NCI-H2196 (cell line): ENCODE results near the gene DNAJC2.
"Not testable (repeated sequence)": the region's sequence is repeated elsewhere in the genome, so short reads cannot be mapped to it uniquely, and the experiment has no call there.

Source experiments
- DNase-seq: peaks from one replicate; lab custom pipeline; 2025; ENCODE audit not compliant: unreplicated experiment; lab: John Stamatoyannopoulos, UW

The DNAJC2 gene

DNA sequence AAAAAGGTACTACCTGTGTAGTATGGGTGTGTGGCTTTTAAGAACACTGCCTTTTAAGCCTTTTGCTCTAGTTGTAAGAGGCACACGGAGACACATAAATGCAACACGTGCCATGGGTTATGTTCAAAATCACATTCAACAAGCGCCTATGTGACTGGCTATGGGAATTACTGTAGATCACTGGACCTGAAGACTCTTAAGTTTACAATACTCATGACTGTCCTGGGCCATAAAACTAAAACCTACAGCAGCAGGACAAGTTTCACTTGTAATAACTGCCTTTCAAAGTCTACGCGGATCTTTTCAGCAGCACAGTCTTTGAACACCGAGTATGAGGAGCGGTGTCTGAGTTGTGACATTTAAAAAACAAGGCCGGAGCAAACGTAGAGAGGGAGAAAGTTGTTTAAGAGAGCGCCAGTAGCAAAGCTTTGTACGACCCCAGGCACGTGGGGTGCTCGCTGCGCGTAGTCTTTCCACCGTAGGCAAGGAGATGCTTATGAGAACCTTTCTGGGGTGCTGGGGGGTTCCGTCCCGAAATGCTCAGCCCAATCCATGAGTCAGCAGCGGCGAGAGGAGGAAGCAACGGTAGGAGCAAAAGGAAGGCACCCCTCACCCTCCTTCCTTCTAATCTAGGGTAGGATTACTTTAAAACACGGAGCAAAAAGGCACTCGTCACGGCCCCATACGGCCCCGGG, 662 bp downstream of the DNAJC2 start:
- no peak for DNase-seq

- DNase-seq: no peak
These were observed 1.2 kb downstream of the DNAJC2 start for GRCh38 chr7:103343332-103343731.

- no peak for DNase-seq
These were observed 3.1 kb downstream of the DNAJC2 start for GRCh38 chr7:103341466-103341865.

DNA sequence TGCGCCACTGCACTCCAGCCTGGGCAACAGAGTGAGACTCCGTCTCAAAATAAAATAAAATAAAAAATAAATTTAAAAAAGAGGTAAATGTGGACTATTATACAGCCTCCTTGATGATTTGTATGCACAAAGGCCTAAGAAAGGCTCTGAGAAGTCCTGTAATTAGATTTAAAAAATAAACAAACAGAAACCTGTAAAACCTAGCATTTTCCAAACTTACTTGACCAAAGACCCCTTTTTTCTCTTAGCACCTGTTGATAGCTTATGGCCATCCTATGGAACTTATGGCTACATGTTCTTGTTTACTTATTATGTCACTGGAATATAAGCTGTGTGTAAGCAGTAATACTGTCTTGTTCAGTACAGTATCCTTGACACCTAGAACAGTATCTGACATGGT, 5.7 kb downstream of the DNAJC2 start:
- no peak for DNase-seq

- no peak for DNase-seq
These were observed 7.8 kb downstream of the DNAJC2 start for GRCh38 chr7:103336761-103337160.

DNA sequence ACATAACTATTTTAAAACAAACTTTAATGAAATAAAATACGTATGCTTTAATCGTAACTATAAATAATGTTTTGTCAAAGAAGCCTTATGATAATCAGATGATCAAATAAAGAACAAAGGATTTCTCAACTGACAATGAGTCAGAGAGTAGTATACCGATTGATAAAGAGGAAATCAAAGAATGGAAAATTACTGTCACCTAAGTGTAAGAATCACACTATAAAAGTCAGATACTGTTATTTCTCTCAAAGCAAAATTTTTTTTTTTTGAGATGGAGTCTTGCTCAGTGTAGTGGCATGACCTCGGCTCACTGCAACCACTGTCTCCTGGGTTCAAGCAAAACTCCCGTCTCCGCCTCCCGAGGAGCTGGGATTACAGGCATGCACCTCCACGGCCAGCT, 18.8 kb downstream of the DNAJC2 start:
- no peak for DNase-seq

DNA sequence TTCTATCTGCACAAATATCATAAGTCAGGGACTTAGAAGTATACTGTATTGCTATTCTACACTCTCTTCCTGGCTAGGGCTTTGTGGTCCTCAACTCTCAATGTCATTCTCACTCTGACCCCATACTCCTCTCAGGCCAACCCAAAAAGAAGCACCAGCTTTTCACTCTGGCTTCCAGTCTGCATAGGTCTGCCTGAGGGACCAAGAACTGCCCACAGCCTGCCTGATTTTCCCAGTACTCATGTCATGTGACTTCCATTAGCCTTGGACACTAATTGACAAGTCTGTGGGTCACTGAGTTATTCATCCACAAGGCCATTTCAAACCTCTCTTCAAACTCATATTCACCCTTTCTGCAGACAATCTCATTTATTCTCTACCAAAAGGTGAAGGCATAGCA, 27.6 kb downstream of the DNAJC2 start:
- DNase-seq: no peak

DNA sequence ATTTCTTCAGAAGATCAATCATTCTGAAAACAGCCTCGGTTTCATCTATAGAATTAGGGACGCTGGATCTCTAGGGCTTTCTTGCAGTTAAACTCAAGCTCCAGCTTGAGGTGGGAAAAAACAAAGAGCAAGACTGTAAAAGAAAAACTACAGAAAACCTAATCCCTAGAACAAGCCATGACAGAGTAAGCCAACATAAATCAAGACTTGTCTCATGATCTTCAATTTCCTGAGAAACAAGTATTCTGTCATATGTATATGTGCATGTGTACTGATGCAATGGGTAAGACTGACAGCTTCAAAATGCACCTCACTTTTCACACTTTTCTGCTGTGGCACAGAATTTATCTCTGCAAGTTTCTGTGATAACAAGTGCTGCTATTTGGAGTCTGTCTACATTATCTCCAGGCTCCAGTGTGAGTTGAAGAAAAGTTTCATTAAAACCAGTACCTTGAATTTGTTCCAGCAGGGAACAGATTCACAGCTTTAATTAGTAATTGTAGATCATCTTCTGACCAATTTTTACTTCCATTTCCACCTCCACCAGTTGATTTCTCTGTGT, 28.1 kb downstream of the DNAJC2 start:
- no peak for DNase-seq

DNA sequence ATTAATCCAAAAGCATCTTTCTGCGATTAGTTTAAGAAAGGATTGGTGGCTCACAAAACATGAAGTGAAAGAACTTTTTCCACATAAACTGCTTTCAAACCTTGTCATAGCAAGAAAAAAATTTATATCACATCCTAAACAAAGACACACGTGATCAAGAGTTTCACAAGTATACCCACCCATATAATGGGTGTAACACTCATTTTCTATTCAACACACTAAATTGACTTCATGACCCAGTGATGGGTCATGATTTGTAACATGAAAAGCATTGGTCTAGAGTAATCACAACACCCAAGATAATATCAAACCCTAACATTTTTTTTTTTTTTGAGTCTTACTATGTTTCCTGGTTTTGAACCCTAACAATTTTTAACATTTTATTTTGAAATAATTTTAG, 29.7 kb downstream of the DNAJC2 start:
- DNase-seq: no peak

DNA sequence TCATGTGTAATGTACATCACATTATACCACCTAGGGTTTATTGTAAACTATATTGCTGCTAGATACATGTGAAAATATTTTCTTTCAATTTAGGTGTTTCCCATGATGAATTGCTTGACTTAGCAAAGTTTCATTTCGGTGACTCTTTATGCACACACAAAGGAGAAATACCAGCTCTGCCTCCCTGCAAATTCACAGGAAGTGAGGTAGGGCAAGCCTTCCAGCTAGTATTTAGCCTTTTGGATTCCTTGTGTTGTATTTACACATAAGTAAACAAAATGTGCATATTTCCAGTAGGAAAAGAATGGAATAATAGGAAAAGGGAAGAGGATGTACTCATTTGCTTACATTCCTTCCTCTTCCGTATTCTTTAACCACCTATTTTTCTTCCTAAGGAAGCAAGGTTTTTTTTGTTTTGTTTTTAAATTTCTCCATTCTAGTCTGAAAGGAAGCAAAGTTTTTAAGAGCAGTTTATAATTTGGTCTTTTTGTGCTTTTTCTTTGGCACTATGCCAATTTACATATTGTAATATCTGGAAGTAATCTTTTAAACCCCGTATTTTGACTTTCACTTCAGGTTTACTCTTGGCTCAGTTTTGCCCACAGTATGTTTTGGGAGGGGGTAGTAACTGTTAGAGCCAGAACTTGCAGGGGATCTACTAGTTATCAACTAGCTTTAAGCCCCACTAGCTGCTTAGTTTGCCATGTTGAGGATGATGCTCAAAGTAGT, 36.9 kb downstream of the DNAJC2 start:
- no peak for DNase-seq

- DNase-seq: no peak
These were observed 43.1 kb downstream of the DNAJC2 start for GRCh38 chr7:103301441-103301840.

DNA sequence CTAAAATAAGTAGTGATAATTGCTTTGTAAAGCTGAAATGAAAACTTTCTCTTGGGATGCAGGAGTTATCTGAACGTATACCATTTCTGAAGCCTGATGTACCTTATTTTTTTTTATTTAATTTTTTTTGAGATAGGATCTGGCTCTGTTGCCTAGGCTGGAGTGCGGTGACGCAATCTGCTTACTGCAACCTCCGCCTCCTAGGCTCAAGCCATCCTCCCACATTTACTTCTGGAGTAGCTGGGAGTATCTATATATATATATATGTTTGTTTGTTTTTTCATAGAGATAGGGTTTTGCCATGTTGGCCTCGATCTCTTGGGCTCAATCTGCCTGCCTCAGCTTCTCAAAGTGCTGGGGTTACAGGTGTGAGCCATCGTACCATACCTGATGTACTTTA, 44.9 kb downstream of the DNAJC2 start:
- DNase-seq: no peak

GRCh38 chr7:103297837-103298179, 46.8 kb downstream of the DNAJC2 start:
- DNase-seq: no peak

DNA sequence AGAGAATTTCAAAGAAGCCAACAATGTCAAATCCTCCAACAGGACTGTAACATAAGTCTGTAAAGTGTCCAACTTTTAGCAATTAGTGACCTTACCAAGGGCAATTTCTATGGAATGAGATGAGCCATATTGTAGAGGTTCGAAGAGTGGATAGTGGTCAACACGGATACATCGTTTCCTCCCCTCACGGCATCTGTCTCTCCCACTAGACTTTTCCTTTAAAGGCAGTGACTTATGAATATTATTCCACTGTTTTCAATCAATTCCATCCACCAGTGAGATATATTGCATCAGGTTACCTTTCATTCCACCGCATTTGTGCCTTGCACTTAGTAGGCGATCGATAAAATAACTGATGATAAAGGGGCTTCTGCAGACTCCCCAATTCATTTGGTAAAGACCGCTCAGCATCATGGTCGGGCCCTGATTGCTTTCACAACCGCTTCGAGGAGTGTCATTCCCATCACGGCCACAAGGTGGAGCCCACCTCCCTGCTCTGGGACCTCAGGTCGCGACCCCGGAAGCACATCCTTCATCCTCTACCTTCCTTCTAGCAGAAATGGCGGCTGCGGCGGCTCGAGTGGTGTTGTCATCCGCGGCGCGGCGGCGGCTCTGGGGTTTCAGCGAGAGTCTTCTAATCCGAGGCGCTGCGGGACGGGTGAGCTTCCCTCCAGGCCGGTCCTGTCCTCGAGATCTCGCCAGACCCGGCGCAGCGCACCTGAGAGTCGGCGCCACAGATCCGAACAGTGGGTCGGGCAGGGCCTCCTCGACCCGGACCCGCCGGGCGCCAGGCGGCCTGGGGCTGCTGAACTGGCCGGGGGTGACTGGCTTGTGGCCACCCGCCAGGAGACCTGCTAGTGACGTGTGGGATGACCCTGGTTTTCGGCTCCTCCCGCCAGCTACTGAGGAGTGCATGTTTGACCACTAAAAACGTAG, 47.4 kb downstream of the DNAJC2 start, which contains the start of gene PMPCB:
Gene PMPCB (plus strand): TSS at position 535 of the 936 bp plus-strand sequence. CDS start 25 bp downstream, at position 560.
- DNase-seq: peak; percentile 93

DNA sequence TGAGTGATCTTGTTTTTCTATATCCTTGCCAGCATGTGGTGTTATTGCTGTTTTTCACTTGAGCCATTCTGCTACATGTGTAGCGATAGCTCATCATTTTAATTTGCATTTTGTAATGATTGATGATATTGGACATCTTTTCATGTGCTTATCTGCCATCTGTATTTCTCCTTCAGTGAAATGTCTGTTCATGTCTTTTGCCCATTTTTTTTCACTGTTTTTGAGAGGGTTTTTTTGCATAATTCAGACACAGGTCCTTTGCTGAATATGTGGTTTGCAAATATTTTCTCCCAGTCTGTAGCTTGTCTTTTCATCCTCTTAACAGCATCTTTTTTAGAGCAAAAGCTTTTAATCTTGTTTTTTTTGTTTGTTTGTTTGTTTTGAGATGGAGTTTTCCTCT, 51.0 kb downstream of the DNAJC2 start:
- DNase-seq: no peak

GRCh38 chr7:103292122-103292521, 52.4 kb downstream of the DNAJC2 start:
- DNase-seq: no peak

DNA sequence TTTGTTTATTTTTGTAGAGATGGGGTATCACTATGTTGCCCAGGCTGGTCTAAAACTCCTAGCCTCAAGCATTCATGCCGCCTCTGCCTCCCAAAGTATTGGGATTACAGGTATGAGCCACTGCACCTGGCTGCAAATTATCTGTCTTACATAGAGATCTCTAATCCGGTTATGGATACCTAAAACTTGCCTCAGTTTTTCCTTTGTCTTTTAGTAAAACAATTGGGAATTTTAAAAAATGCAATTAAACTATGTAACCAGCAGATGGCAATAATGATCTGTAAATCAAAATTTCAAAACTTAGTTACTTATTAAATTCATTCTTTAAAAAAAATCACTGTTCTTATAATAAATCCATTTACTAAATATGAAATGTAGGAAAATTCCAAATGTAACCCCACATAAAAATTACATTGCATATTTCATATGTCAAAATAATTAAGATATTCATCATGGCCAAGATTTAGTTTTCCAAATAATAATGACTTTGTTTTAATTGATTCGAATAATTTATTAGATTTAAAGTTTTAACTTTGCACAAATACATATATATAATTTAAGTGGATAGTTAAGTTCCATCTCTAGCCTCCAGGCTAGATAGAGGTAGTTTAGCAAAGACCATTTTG, 61.7 kb downstream of the DNAJC2 start:
- not testable (repeated sequence) for DNase-seq

DNA sequence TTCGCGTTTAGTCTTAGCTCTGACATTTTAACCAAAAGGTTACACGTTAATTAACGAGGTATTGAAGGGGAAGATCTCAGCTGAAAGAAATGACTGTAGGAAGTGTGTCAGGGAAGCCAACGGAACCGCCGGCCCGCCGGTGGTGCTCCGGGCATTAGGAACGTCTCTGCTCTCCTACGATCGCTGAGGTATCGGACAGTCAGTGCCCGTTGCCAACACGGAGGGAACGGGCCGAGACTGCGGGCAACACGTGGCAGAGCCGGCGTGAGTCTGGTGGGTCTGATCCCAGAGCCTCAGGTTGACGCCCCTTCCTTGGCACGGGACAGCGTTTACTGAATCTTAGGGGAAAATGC, 63.8 kb downstream of the DNAJC2 start:
- not testable (repeated sequence) for DNase-seq

DNA sequence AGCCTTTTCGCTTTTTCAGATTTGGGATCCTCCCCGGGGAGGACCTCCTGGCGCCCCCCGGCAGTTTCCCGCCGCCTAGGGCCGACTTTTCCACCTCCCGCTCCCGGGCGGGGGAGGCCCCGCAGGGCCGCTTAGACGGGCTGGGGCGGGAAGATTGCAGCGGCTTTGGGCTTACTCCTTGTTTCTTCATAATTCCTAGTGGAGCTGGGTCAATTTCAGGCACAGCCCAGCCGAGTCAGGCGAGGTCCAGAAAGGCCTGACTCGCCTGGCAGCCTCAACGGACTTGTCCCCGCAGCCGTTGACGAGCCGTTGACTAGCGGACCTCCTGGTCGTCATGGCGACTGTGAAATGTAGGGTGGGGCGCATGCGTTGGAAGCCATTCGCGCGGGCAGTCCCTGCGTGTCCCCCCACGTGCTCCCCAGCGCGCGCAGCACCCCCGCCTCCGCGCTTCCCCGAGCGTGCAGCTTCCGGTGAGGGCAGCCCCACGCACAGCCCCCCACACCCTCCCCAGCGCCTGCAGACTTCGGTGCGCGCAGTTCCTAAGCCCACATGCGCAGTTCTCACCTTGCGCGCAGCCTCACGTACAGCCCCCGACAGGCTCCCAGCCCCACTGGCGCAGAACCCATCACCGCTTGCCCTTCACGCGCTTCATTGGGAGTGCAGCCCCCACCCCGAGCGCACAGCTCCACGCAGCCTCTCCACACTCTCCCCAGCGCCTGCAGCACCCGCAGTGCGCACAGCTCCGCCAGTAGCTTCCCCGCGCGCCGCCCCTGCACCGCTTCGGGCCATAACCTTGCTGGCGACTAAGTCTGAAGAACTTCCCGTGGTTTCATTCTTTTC, 64.4 kb downstream of the DNAJC2 start:
- DNase-seq: peak; percentile 82

DNA sequence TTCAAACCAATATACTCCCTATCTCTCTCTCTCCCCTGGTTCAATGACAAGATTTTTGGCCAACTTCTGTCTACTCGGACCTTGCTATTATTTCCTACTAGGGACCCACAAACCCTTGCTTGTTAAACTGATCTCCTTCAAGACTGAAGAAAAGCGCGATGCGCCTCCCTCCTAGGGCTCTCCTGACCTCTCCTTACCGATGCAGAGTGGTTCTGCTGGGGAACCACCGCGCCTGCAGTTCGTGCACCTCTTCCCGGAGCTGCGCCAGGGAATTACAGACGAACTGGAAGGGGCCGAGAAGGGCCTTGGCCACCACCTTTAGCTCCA, 65.0 kb downstream of the DNAJC2 start:
- DNase-seq: not testable (repeated sequence)
